Neural progenitor cell (in vitro differentiated cells): Measurements from ENCODE around the gene APOC3. TPM values are rescaled to one million over a fixed set of nuclear protein-coding genes. Genes with fewer than 3 reads are reported as not detected.

Experiments
- DNase-seq: peaks from one replicate; pipeline ENCODE4 v3.0.0-alpha.2; 2016; ENCODE audit warnings: low spot score
- H2AFZ ChIP-seq: fragments of 200-600 bp; sonication (generic); replicated peaks from 2 replicates; pipeline ENCODE4 v1.6.1; 2016; ENCODE audit warnings: antibody characterized with exemption
- H3F3A ChIP-seq: fragments of 200-600 bp; sonication (generic); 2 replicates; pipeline ENCODE4 v1.6.1; 2016; ENCODE audit warnings: antibody characterized with exemption, low read depth
- H3K27ac ChIP-seq: fragments of 200-600 bp; sonication (generic); 2 replicates; pipeline ENCODE4 v1.5.1; 2016; ENCODE audit warnings: mild to moderate bottlenecking
- H3K27me3 ChIP-seq: fragments of 200-600 bp; sonication (generic); 2 replicates; pipeline ENCODE4 v1.6.1; 2016; ENCODE audit warnings: mild to moderate bottlenecking, moderate library complexity
- H3K36me3 ChIP-seq: fragments of 200-600 bp; sonication (generic); 2 replicates; pipeline ENCODE4 v1.5.1; 2016
- H3K4me1 ChIP-seq: fragments of 200-600 bp; sonication (generic); 2 replicates; pipeline ENCODE4 v1.6.1; 2016; ENCODE audit warnings: mixed run types
- H3K4me2 ChIP-seq: fragments of 200-600 bp; sonication (generic); 2 replicates; pipeline ENCODE4 v1.6.1; 2016
- H3K4me3 ChIP-seq: fragments of 200-600 bp; sonication (generic); 2 replicates; pipeline ENCODE4 v1.5.1; 2016
- H3K79me2 ChIP-seq: fragments of 200-600 bp; sonication (generic); 2 replicates; pipeline ENCODE4 v1.6.1; 2016; ENCODE audit warnings: low read depth
- H3K9ac ChIP-seq: fragments of 200-600 bp; sonication (generic); 2 replicates; pipeline ENCODE4 v1.6.1; 2016
- H3K9me3 ChIP-seq: fragments of 200-600 bp; sonication (generic); 2 replicates; pipeline ENCODE4 v1.5.1; 2016; ENCODE audit warnings: low read depth
- H4K20me1 ChIP-seq: fragments of 200-600 bp; sonication (generic); 2 replicates; pipeline ENCODE4 v1.6.1; 2016; ENCODE audit warnings: low read depth
- H3K27ac Mint-ChIP-seq: 3 replicates; pipeline ENCODE4 v1.8.0; 2021; ENCODE audit warnings: mixed read lengths
- H3K27me3 Mint-ChIP-seq: 2 replicates; pipeline ENCODE4 v1.8.0; 2022; ENCODE audit warnings: low read depth, mild to moderate bottlenecking, inconsistent platforms, moderate library complexity, mixed read lengths; ENCODE audit not compliant: insufficient read depth
- H3K36me3 Mint-ChIP-seq: 3 replicates; pipeline ENCODE4 v1.8.0; 2021; ENCODE audit warnings: mixed read lengths
- H3K4me1 Mint-ChIP-seq: 3 replicates; pipeline ENCODE4 v1.8.0; 2021; ENCODE audit warnings: mixed read lengths
- H3K4me3 Mint-ChIP-seq: 3 replicates; pipeline ENCODE4 v1.8.0; 2021; ENCODE audit warnings: mild to moderate bottlenecking, moderate library complexity, mixed read lengths
- H3K9me3 Mint-ChIP-seq: 3 replicates; pipeline ENCODE4 v1.8.0; 2020; ENCODE audit warnings: mixed read lengths
- EZH2 ChIP-seq: fragments of 200-600 bp; sonication (generic); IDR thresholded peaks from 2 replicates; pipeline ENCODE4 v1.6.1; 2017; ENCODE audit warnings: antibody characterized with exemption, mild to moderate bottlenecking, moderate library complexity
- EZH2phosphoT487 ChIP-seq: fragments of 200-600 bp; sonication (generic); IDR thresholded peaks from 2 replicates; pipeline ENCODE4 v1.6.1; 2017; ENCODE audit warnings: antibody characterized with exemption
- total RNA-seq: library from RNA; depleted of rRNA; stranded (reverse); fragments of >200 nt; gene quantifications from 2 replicates; pipeline ENCODE4 v1.2.3, GENCODE V29; 2015; ENCODE audit warnings: low replicate concordance
- TF ChIP-seq, protein P1 (sequence below): fragments of 200-600 bp; sonication (generic); IDR thresholded peaks from 2 replicates; pipeline ENCODE4 v1.5.1; 2017; ENCODE audit warnings: antibody characterized with exemption, mild to moderate bottlenecking

The APOC3 gene
- total RNA-seq, 1 donor from 2014 or later: not detected

DNA sequence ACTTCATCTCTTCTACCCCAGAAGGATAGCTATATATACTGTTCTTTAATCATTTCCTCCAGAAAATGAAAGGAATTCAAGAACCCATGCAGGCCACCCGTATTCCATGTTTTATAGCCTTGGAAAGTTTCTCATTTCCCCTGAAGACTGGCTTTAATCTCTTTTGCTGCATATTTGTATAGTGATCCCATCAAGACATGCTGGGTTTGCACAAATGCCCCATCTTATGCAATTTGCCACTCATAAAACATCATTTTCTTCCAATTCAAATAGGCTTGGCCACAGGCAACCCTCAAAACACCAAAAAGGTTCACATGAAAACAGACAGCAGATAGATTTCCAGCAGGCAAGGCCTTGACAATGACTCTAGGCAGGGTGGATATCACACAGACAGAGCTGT lies 36.0 kb downstream of the APOC3 start:
- Histone ChIP-seq H3F3A (no peaks in the 10 kb centered on the region), H3K4me2 (no peak overlapping the region), H3K27ac (no peak overlapping the region), H3K9me3 (no peaks in the 10 kb centered on the region), H3K27me3 (no peaks in the 10 kb centered on the region), H3K36me3 (no peaks in the 10 kb centered on the region), H4K20me1 (no peaks in the 10 kb centered on the region), H3K79me2 (no peaks in the 10 kb centered on the region), H3K4me3 (no peak overlapping the region), H2AFZ (no peak overlapping the region), H3K9ac (no peak overlapping the region), H3K4me1 (no peaks in the 10 kb centered on the region)
- Mint-ChIP-seq H3K4me3 (no peak overlapping the region), H3K27me3 (no peaks in the 10 kb centered on the region), H3K4me1 (no peaks in the 10 kb centered on the region), H3K27ac (no peak overlapping the region), H3K36me3 (peaks cover 45% of the 10 kb centered on the region), H3K9me3 (no peaks in the 10 kb centered on the region)
- TF ChIP-seq, protein P1, sequence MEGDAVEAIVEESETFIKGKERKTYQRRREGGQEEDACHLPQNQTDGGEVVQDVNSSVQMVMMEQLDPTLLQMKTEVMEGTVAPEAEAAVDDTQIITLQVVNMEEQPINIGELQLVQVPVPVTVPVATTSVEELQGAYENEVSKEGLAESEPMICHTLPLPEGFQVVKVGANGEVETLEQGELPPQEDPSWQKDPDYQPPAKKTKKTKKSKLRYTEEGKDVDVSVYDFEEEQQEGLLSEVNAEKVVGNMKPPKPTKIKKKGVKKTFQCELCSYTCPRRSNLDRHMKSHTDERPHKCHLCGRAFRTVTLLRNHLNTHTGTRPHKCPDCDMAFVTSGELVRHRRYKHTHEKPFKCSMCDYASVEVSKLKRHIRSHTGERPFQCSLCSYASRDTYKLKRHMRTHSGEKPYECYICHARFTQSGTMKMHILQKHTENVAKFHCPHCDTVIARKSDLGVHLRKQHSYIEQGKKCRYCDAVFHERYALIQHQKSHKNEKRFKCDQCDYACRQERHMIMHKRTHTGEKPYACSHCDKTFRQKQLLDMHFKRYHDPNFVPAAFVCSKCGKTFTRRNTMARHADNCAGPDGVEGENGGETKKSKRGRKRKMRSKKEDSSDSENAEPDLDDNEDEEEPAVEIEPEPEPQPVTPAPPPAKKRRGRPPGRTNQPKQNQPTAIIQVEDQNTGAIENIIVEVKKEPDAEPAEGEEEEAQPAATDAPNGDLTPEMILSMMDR: no peak
- TF ChIP-seq EZH2: no peak
- TF ChIP-seq EZH2phosphoT487: no peak
- no peak for DNase-seq

DNA sequence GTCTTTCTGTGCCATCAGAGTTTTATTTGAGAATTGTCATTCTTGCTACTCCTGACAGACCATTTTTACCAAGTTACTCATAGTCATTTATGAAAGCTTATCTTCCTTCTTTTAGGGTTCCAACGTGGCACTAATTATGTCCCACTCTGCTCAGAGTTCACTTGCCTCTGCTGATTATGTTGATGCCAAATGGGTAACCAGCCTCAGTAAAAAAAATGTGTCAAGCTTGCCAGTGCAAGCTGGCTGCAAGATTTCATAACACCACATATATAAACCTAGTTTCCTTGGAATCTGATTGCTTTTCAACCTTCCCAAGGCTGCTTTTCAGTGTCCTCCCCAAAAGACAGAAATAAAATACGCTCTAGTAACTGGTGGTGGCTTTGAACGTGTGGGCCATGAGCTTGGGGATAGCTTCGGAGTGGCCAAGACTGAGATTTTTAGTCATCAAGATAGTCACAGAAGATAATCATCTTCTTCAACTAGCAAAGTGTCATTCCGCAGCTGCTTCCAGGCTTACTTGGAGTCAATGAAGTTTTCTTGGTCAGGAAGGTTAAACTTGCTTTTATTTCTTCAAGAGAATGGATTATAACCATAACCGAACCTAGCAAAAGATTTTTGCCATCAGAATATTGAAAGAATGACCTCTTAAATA lies 37.2 kb downstream of the APOC3 start:
- no peaks in the 10 kb centered on the region for H3K4me1 Mint-ChIP-seq
- H3K27ac Mint-ChIP-seq: no peak overlapping the region
- no peaks in the 10 kb centered on the region for H3F3A ChIP-seq
- no peak for DNase-seq
- H4K20me1 ChIP-seq: no peaks in the 10 kb centered on the region
- no peaks in the 10 kb centered on the region for H3K9me3 ChIP-seq
- peaks cover 37% of the 10 kb centered on the region for H3K36me3 Mint-ChIP-seq
- H3K4me3 Mint-ChIP-seq: no peak overlapping the region
- H3K27me3 ChIP-seq: no peaks in the 10 kb centered on the region
- no peaks in the 10 kb centered on the region for H3K79me2 ChIP-seq
- H3K9me3 Mint-ChIP-seq: no peaks in the 10 kb centered on the region
- no peak overlapping the region for H3K9ac ChIP-seq
- H3K27ac ChIP-seq: no peak overlapping the region
- no peaks in the 10 kb centered on the region for H3K36me3 ChIP-seq
- H3K4me3 ChIP-seq: no peak overlapping the region
- no peak overlapping the region for H2AFZ ChIP-seq
- TF ChIP-seq EZH2 (no peak), EZH2phosphoT487 (no peak)
- TF ChIP-seq, protein P1: no peak
- no peak overlapping the region for H3K4me2 ChIP-seq
- no peaks in the 10 kb centered on the region for H3K4me1 ChIP-seq
- no peaks in the 10 kb centered on the region for H3K27me3 Mint-ChIP-seq

DNA sequence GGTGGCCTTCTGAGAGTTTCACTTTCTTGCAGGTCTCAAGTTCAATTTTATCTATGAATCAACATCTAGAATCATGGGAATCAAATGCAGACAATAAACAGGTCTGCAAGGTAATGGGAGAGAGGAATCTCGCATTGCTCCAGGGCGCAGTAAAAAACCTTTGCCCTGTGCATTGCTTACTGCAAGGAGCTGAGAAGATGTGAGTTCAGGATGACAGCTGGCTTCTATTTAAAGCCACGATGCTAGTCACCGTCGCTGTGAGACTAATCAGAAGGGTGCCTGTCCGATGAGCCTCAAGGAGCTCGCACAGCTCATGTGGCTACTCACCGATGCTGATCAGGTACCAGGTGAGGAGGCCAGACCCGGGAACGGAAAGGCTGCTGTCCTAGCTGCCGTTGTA lies 37.9 kb downstream of the APOC3 start:
- no peak overlapping the region for H3K9ac ChIP-seq
- H3F3A ChIP-seq: no peaks in the 10 kb centered on the region
- Mint-ChIP-seq H3K36me3 (peaks cover 33% of the 10 kb centered on the region), H3K27ac (no peak overlapping the region), H3K4me3 (no peak overlapping the region), H3K27me3 (no peaks in the 10 kb centered on the region), H3K9me3 (no peaks in the 10 kb centered on the region), H3K4me1 (no peaks in the 10 kb centered on the region)
- H3K4me2 ChIP-seq: no peak overlapping the region
- no peaks in the 10 kb centered on the region for H4K20me1 ChIP-seq
- H2AFZ ChIP-seq: no peak overlapping the region
- H3K79me2 ChIP-seq: no peaks in the 10 kb centered on the region
- H3K4me1 ChIP-seq: no peaks in the 10 kb centered on the region
- no peaks in the 10 kb centered on the region for H3K9me3 ChIP-seq
- H3K4me3 ChIP-seq: no peak overlapping the region
- no peaks in the 10 kb centered on the region for H3K36me3 ChIP-seq
- no peak for DNase-seq
- H3K27me3 ChIP-seq: no peaks in the 10 kb centered on the region
- no peak overlapping the region for H3K27ac ChIP-seq
- TF ChIP-seq EZH2phosphoT487 (no peak), EZH2 (no peak)
- TF ChIP-seq, protein P1: no peak
